Ishikawa (cell line): ENCODE data around the gene CDK11B.

Source experiments
- CEBPB ChIP-seq: IDR thresholded peaks from 2 replicates; pipeline ENCODE4 v1.6.1; 2012
- CREB1 ChIP-seq: IDR thresholded peaks from 2 replicates; pipeline ENCODE4 v1.6.1; 2012; ENCODE audit warnings: low read depth
- EP300 ChIP-seq: IDR thresholded peaks from 2 replicates; pipeline ENCODE4 v1.6.1; 2012; ENCODE audit warnings: borderline replicate concordance
- RAD21 ChIP-seq: IDR thresholded peaks from 2 replicates; pipeline ENCODE4 v1.6.1; 2012; ENCODE audit warnings: low read depth
- TAF1 ChIP-seq: IDR thresholded peaks from 2 replicates; pipeline ENCODE4 v1.6.1; 2012; ENCODE audit warnings: low read depth, mild to moderate bottlenecking
- TEAD4 ChIP-seq: IDR thresholded peaks from 2 replicates; pipeline ENCODE4 v1.6.1; 2012
- YY1 ChIP-seq: IDR thresholded peaks from 2 replicates; pipeline ENCODE4 v1.6.1; 2012; ENCODE audit warnings: low read depth
- ZBTB7A ChIP-seq: IDR thresholded peaks from 2 replicates; pipeline ENCODE4 v1.6.1; 2012; ENCODE audit warnings: low read depth
- TF ChIP-seq, protein P1 (sequence below): IDR thresholded peaks from 2 replicates; pipeline ENCODE4 v1.6.1; 2012
- TF ChIP-seq, protein P2 (sequence below): IDR thresholded peaks from 2 replicates; pipeline ENCODE4 v1.6.1; 2012
- TF ChIP-seq, protein P3 (sequence below): IDR thresholded peaks from 2 replicates; pipeline ENCODE4 v1.6.1; 2012; ENCODE audit warnings: low read depth, mild to moderate bottlenecking

DNA sequence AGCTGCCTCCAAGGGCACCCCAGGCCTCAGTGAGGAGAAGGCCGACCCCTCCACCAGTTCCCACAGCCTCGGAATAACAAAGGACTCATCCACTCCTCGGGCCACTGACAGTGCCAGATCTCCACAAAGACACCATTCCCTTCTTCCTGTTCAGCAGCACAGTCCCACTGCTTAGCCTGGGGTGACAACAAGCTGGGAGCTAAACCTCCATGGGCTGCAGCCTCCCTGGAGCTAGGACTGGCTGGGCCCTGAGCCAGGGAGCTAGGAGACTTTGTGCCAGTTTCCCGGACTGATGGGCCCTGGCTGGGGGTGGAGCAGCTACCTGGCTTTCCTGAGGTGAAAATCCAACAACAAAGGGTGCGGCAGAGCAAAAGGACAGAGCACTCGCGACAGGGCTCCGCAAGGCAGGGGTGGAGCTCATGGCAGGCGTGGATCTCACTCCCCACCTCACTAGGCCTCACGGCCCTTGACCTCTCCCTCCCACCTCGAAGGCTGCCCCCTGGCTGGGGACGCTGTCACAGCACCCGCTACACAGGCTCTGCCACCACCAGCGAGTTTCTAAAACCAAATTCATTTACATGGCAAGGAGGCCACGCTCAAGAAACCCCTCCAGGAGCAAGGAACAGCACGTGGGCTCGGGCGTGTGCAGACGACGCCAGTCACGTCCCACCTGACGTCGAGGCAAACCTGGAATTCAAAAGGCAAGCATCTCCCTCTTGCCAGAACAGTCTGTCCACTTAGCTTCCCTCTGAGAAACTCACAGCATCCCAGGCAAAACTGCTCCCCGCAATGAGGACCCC lies 20.0 kb upstream of the CDK11B start:
- TF ChIP-seq ZBTB7A: no peak
- no peak for TF ChIP-seq EP300
- no peak for TF ChIP-seq CREB1
- TF ChIP-seq TAF1: no peak
- TF ChIP-seq TEAD4: no peak
- TF ChIP-seq, protein P1, sequence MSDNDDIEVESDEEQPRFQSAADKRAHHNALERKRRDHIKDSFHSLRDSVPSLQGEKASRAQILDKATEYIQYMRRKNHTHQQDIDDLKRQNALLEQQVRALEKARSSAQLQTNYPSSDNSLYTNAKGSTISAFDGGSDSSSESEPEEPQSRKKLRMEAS: no peak
- TF ChIP-seq, protein P2, sequence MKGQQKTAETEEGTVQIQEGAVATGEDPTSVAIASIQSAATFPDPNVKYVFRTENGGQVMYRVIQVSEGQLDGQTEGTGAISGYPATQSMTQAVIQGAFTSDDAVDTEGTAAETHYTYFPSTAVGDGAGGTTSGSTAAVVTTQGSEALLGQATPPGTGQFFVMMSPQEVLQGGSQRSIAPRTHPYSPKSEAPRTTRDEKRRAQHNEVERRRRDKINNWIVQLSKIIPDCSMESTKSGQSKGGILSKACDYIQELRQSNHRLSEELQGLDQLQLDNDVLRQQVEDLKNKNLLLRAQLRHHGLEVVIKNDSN: no peak
- TF ChIP-seq, protein P3, sequence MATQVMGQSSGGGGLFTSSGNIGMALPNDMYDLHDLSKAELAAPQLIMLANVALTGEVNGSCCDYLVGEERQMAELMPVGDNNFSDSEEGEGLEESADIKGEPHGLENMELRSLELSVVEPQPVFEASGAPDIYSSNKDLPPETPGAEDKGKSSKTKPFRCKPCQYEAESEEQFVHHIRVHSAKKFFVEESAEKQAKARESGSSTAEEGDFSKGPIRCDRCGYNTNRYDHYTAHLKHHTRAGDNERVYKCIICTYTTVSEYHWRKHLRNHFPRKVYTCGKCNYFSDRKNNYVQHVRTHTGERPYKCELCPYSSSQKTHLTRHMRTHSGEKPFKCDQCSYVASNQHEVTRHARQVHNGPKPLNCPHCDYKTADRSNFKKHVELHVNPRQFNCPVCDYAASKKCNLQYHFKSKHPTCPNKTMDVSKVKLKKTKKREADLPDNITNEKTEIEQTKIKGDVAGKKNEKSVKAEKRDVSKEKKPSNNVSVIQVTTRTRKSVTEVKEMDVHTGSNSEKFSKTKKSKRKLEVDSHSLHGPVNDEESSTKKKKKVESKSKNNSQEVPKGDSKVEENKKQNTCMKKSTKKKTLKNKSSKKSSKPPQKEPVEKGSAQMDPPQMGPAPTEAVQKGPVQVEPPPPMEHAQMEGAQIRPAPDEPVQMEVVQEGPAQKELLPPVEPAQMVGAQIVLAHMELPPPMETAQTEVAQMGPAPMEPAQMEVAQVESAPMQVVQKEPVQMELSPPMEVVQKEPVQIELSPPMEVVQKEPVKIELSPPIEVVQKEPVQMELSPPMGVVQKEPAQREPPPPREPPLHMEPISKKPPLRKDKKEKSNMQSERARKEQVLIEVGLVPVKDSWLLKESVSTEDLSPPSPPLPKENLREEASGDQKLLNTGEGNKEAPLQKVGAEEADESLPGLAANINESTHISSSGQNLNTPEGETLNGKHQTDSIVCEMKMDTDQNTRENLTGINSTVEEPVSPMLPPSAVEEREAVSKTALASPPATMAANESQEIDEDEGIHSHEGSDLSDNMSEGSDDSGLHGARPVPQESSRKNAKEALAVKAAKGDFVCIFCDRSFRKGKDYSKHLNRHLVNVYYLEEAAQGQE: no peak
- no peak for TF ChIP-seq RAD21
- TF ChIP-seq CEBPB: no peak
- no peak for TF ChIP-seq YY1
